SJCRH30 (cell line): ENCODE results near the gene TNRC18. TPM values are rescaled to one million over a fixed set of nuclear protein-coding genes. Genes with fewer than 3 reads are reported as not detected.

ENCODE experiments used
- DNase-seq, 2 experiments: peaks; one replicate each; pipeline ENCODE4 v3.0.0-alpha.2; 2015 to 2020
- H3K27ac ChIP-seq: fragments of 250-450 bp; sonication (Bioruptor Pico); 2 replicates; pipeline ENCODE4 v1.5.1; 2020; ENCODE audit warnings: mild to moderate bottlenecking, moderate library complexity
- H3K27me3 ChIP-seq: fragments of 250-450 bp; sonication (Bioruptor Pico); 2 replicates; pipeline ENCODE4 v1.5.1; 2020; ENCODE audit warnings: mild to moderate bottlenecking, moderate library complexity
- H3K36me3 ChIP-seq: fragments of 250-450 bp; sonication (Bioruptor Pico); 2 replicates; pipeline ENCODE4 v1.5.1; 2020; ENCODE audit warnings: mild to moderate bottlenecking, moderate library complexity
- H3K4me1 ChIP-seq: fragments of 250-450 bp; sonication (Bioruptor Pico); 2 replicates; pipeline ENCODE4 v1.5.1; 2020; ENCODE audit warnings: mild to moderate bottlenecking, moderate library complexity
- H3K4me3 ChIP-seq: fragments of 250-450 bp; sonication (Bioruptor Pico); 2 replicates; pipeline ENCODE4 v1.5.1; 2020; ENCODE audit warnings: mild to moderate bottlenecking, moderate library complexity
- H3K9me3 ChIP-seq: fragments of 250-450 bp; sonication (Bioruptor Pico); replicated peaks from 2 replicates; pipeline ENCODE4 v1.5.1; 2020; ENCODE audit warnings: mild to moderate bottlenecking, moderate library complexity
- total RNA-seq: library from RNA; depleted of rRNA; stranded (reverse); fragments of >200 nt; shearing (Covaris generic); gene quantifications from 2 replicates; pipeline ENCODE4 v1.2.3, GENCODE V29; 2014

TNRC18 gene
- total RNA-seq, 1 experiment from 2014 or later = 31.1 TPM

DNA sequence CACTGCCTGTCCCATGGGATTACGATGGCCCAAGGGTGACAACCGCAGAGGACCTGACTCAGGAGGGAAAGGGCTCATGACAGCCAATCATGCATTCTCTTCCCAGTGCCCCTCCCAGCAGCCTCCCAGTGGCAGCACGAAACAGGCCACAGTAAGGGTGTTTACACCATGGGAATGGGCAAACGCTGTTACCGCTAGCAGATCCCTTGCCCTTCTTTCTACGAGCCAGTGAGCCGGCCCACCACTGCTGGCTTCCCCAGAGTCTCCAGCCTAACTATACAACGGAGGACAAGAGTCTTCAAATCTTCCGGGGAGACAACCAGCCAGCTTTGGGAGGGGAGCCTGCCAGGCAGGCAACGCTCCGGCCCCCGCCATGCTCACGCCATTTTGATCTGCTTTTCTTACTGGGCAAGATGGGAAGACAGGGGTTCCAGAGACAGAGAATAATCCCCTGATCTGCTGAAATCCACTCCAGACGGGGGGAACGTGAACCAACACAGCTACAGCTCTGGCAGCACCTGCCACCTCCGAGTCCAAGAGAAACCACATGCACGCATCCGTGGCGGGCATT, 71.1 kb downstream of the TNRC18 start:
- no peak overlapping the region for H3K27ac ChIP-seq
- H3K27me3 ChIP-seq = no peaks in the 10 kb centered on the region
- H3K36me3 ChIP-seq = peaks cover 24% of the 10 kb centered on the region
- no peak for DNase-seq
- H3K4me1 ChIP-seq = no peaks in the 10 kb centered on the region
- H3K4me3 ChIP-seq = no peak overlapping the region
- no peaks in the 10 kb centered on the region for H3K9me3 ChIP-seq

DNA sequence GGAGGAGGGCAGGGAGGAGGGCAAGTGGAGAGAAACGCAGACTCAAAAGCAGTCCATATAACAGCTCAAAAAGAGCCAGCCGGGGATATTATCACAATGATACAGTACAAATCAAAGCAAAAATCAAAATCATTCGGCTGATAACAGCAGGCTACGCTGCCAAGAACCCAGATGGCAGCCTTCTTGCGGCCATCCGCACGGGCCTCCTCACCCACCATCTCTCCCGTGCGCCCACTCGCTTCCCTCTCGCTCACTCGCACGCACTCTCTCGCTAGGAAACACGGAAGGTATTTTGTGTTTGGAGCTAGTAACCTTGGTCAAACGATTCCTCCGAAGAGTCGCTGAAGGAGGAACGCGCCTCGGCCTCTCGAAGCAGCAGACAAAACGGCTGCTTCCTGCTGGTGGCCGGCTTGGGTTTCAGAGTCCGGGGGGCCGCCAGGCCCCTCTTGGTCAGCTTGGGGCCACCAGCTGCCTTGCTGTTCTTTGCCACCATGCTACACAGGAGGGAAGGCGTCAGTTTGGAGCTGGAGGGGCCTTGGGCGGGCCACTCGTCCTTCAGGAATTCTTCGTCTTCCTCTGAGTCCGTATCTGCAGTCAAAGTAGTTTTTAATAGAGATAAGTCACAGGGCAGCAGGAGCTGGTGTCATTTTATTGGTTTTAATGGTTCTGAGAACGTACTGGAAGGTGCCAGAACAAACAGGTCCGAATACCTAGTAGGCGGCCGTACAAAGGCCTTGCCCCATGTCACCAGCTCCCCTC, 71.9 kb downstream of the TNRC18 start:
- H3K4me1 ChIP-seq = no peaks in the 10 kb centered on the region
- H3K4me3 ChIP-seq = no peak overlapping the region
- H3K9me3 ChIP-seq = no peaks in the 10 kb centered on the region
- H3K36me3 ChIP-seq = peaks cover 20% of the 10 kb centered on the region
- no peaks in the 10 kb centered on the region for H3K27me3 ChIP-seq
- H3K27ac ChIP-seq = no peak overlapping the region
- DNase-seq = no peak

DNA sequence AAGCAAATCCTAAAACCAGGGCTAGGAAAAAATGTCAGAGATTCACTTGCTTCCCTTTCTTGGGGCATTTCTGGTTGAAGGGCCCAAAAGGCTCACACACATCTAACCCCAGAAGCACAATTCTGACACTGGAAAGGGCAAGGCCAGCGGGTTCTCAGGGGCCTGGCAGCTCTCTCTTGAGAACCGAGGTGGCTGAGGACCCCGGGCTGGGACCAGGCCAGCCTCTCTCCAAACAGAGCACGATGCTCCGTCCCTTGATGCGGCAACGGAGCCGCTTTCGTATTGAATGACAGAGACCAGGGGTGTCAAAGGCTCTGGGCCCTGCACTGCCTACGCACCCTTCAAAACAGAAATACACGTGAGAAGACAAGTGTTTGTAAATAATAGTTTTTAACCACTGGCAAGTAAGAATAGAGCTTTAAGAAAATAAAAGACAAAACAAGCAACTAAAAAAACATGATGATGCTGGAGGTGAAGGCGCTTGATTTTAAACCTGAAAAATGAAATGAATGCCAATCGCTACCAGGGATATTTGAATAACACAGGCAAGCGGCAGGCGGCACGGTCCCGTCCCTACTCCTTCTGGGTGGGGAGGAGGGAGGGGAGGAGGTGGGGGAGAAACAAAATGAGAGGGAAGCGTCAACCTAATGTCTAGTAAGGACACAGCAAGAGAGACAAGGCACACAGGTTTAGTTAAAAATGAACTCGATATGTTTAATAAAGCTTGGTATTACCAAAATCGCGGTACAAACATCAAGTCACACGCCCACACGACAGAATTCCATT, 72.8 kb downstream of the TNRC18 start:
- no peaks in the 10 kb centered on the region for H3K9me3 ChIP-seq
- no peaks in the 10 kb centered on the region for H3K4me1 ChIP-seq
- no peak for DNase-seq
- H3K27me3 ChIP-seq = no peaks in the 10 kb centered on the region
- no peak overlapping the region for H3K27ac ChIP-seq
- H3K4me3 ChIP-seq = no peak overlapping the region
- peaks cover 17% of the 10 kb centered on the region for H3K36me3 ChIP-seq

DNA sequence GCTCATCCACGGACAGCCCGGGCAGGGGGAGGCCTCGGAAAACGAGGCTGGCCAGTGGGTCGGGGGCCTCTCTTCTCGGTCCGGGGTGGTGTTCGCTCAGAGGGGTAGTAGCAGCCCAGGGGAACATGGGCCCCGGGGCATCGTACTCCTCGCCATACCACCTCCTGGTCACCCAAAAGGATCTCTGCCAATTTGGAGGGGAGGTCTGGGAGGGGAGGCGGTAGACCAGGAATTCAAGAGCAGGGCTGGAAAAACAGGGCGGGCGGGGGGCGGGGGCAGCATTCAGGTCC, 73.5 kb downstream of the TNRC18 start:
- no peaks in the 10 kb centered on the region for H3K27me3 ChIP-seq
- no peaks in the 10 kb centered on the region for H3K4me1 ChIP-seq
- H3K27ac ChIP-seq = no peak overlapping the region
- DNase-seq = no peak
- H3K36me3 ChIP-seq = peaks cover 18% of the 10 kb centered on the region
- H3K4me3 ChIP-seq = no peak overlapping the region
- no peaks in the 10 kb centered on the region for H3K9me3 ChIP-seq

DNA sequence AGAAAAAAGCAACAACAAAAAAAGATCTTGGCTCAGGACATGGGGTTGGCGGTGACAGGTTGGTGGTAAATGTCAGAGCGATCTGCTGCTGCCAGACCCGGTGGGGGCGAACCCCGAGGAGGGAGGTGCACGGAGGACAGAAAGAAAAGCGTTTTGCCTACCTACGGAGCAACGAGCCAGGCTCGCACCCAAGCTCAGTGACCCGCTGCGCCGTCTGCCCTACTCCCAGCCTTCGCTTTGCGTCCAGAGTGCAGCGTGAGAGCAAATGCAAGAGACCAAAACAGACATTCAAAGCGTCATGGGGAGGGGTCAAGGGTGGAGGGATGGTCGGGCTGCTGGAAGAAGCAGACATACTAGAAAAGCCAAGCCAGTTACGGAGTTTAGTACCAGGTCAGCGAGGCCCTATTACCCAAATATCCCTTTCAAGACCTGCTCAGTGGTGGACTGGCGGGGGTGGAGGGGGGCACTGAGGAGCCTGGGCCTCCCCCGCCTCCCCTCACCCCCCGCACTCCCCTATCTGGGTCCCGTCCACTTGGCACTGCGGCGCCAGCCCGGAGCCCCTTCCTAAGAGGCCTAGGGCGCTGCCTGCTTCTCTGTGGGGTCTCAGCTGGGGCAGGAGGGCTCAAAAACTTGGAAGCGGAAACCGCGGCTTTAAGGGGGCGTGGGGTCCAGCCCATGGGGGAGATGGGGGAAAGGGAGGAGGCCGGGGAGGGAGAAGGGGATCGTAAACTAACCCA, 74.0 kb downstream of the TNRC18 start:
- Histone ChIP-seq H3K27me3 (no peaks in the 10 kb centered on the region), H3K27ac (no peak overlapping the region), H3K36me3 (peaks cover 23% of the 10 kb centered on the region), H3K9me3 (no peaks in the 10 kb centered on the region), H3K4me3 (no peak overlapping the region), H3K4me1 (no peaks in the 10 kb centered on the region)
- no peak for DNase-seq

DNA sequence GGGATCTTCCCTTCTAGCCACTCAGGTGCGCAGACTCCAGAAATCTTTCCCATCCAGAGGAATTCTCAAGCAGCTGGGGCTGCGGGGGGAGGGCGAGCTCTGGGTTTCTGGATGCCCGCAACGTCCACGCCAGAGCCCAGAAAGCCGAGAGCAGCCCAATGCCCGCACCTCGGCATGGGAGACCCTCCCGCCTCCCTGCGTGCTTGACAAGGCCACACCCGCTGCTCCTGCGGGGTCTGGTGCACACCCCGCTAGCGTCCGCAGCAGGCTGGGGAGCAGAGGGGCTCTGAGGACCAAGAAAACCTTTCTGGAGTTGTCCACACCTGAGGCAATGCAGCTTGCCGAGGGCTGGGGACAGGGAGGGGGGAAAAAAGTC, 74.6 kb downstream of the TNRC18 start:
- no peak overlapping the region for H3K4me3 ChIP-seq
- peaks cover 3% of the 10 kb centered on the region; the same call in 1 of the 2 replicates for H3K9me3 ChIP-seq
- H3K36me3 ChIP-seq = peaks cover 30% of the 10 kb centered on the region
- no peak for DNase-seq
- H3K27me3 ChIP-seq = no peaks in the 10 kb centered on the region
- H3K4me1 ChIP-seq = no peaks in the 10 kb centered on the region
- no peak overlapping the region for H3K27ac ChIP-seq

DNA sequence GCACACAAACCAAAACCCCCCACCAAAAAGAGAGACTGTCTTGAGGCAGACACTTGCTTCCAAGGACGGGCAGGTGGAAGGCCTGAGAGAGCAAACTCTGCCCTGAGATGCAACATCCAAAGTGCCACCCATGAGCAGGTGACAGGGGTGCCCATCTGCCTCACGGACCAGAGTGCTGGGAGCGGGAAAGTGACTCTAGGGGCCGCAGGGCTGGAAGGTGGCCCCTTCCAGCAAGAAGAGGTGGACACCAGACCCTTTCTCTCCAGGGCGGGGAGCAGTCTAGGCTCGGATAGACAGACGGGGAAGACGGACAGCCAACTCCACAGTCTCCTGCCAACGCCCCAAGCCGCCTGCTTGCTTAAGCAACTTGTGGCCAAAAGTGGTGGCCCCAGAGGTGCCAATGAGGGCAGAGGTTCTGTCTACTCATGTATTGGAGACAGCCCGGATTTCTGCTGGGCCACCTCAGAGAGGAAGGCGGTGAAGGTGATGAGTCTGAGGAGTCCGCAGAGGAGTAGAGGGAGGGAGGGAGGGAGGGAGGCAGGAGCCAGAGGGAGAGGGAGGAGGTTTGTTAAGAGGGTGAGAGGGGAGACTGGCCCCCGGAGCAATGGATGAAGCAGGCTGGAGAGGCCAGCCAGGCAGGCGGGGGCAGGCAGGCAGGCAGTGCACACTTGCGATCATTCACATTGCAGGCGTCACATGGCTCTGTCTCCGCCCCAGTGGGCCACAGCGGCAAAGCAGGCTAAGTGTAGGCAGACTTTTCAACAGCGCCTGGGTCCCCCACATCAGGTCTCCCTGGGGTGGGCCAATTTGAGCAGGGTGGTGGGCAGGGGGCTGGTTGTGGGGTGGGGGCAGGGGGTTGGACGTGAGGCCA, 75.3 kb downstream of the TNRC18 start:
- Histone ChIP-seq H3K27me3 (no peaks in the 10 kb centered on the region), H3K36me3 (peaks cover 36% of the 10 kb centered on the region), H3K27ac (no peak overlapping the region), H3K4me1 (no peaks in the 10 kb centered on the region), H3K4me3 (no peak overlapping the region), H3K9me3 (peaks cover 10% of the 10 kb centered on the region; the same call in 1 of the 2 replicates)
- no peak for DNase-seq

DNA sequence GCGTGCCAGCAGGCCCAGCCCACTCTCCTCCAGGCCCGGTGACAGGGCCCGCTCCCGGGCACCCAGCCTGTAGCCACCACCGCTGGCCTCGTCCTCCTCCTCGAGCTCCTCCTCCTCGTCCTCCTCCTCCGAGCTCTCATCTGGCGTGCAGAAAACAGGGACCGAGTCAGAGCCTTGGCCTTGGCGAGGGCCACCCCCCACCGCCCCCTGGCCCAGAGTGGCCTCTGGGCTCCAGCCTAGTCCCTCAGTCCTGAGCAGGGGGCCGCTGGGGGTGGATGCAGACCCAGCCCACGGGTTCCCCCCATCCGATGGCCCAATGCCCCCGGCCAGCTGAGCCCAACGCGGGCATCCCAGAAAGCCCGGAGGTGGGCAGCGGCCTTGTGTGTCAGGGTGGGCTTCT, 78.0 kb downstream of the TNRC18 start:
- Histone ChIP-seq H3K27me3 (no peaks in the 10 kb centered on the region), H3K36me3 (peaks cover 33% of the 10 kb centered on the region), H3K4me3 (no peak overlapping the region), H3K27ac (no peak overlapping the region), H3K9me3 (peaks cover 14% of the 10 kb centered on the region; the same call in 1 of the 2 replicates), H3K4me1 (no peaks in the 10 kb centered on the region)
- DNase-seq = no peak

DNA sequence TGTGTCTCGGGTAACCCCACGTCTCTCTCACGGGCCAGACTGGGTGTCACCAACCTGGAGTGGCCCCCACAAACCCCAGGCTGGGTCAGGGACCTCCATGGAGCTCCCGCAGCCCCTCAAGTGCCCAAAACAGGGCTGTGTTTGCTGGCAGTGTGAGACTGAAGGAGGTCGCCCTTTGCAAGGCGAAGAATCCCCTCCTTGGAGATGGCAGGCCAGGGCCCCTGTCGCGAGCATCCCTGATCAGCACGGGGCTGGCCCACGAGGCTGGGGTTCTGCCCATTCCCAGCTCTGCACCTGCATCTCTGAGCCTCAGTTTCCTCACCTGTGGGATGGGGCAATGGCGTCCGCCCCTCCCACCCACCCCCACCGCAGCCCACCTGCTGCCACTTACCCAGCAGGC, 78.5 kb downstream of the TNRC18 start:
- H3K36me3 ChIP-seq = peaks cover 32% of the 10 kb centered on the region
- no peak for DNase-seq
- no peak overlapping the region for H3K4me3 ChIP-seq
- peaks cover 14% of the 10 kb centered on the region; the same call in 1 of the 2 replicates for H3K9me3 ChIP-seq
- H3K4me1 ChIP-seq = no peaks in the 10 kb centered on the region
- no peaks in the 10 kb centered on the region for H3K27me3 ChIP-seq
- no peak overlapping the region for H3K27ac ChIP-seq

DNA sequence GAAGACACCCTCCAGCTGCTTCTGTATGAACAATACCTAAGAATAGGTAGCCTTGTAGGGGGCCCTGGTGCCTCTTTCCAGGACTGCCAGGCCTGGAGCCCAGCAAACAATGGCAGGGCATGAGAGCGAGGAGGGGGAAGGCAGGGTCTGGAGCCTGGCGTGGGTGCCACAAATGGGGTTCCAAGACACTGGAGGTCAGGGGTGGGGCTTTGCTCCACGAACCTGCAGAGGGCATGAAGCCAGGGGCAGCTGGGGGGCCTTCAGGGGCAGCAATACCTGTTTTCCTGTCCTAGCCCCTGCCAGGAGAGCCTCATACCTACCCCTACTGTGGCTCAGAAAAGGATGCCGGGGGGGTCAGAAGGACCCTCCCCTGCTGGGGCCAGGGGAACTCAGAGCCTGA, 79.3 kb downstream of the TNRC18 start:
- Histone ChIP-seq H3K36me3 (peaks cover 39% of the 10 kb centered on the region), H3K4me3 (no peak overlapping the region), H3K27me3 (no peaks in the 10 kb centered on the region), H3K9me3 (peaks cover 14% of the 10 kb centered on the region; the same call in 1 of the 2 replicates), H3K27ac (no peak overlapping the region), H3K4me1 (no peaks in the 10 kb centered on the region)
- DNase-seq = no peak

DNA sequence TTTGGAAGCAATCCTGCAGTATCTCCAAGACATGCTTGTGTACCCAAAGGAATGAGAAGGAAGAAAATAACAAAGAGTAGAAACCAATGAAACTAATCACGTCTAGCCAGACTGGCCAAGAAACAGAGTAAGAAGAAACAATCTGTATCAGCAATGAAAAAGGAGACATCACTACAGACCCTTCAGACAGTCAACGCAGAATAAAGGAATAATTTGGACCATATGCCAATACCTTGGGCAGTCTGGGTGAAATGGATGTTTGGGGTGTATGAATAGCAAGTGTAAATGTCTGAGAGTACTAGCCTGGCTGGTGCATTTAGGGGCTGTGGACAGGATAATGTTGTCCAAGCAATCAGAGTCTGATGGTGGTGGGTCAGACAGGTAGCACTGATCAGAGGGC, 79.8 kb downstream of the TNRC18 start:
- Histone ChIP-seq H3K36me3 (peaks cover 42% of the 10 kb centered on the region), H3K27ac (no peak overlapping the region), H3K4me1 (no peaks in the 10 kb centered on the region), H3K9me3 (peaks cover 14% of the 10 kb centered on the region; the same call in 1 of the 2 replicates), H3K27me3 (no peaks in the 10 kb centered on the region), H3K4me3 (no peak overlapping the region)
- no peak for DNase-seq

DNA sequence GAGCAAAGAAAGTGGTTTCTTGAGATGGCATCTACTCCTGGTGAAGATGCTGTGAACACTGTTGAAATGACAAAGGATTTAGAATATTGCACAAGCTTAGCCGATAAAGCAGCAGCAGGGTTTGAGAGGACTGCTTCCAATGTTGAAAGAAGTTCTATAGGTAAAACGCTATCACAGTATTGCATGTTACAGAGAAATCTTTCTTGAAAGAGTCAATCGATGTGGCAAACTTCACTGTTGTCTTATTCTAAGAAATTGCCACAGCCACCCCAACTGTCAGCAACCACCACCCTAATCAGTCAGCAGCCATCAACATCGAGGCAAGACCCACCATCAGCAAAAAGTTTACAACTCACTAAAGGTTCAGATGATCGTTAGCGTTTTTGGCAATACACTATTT, 81.0 kb downstream of the TNRC18 start:
- Histone ChIP-seq H3K27me3 (no peaks in the 10 kb centered on the region), H3K4me3 (no peak overlapping the region), H3K4me1 (no peaks in the 10 kb centered on the region), H3K9me3 (peaks cover 14% of the 10 kb centered on the region), H3K27ac (no peak overlapping the region), H3K36me3 (peaks cover 45% of the 10 kb centered on the region)
- no peak for DNase-seq

DNA sequence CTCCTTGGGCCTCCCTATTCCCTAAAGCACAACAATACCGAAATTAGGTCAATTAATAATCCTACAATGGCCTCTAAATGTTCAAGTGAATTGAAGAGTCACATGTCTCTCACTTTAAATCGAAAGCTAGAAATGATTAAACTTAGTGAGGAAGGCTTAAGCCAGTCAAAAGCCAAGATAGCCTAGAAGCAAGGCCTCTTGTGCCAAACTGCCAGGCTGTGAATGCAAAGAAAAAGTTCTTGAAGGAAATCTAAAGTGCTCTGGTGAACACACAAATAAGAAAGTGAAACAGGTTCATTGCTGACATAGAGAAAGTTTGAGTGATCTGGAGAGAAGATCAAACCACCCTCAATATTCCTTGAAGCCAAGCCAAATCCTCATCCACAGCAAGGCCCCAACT, 83.7 kb downstream of the TNRC18 start:
- DNase-seq = no peak
- no peak overlapping the region for H3K27ac ChIP-seq
- peaks cover 14% of the 10 kb centered on the region for H3K9me3 ChIP-seq
- H3K27me3 ChIP-seq = no peaks in the 10 kb centered on the region
- H3K4me3 ChIP-seq = no peak overlapping the region
- no peaks in the 10 kb centered on the region for H3K4me1 ChIP-seq
- H3K36me3 ChIP-seq = peaks cover 56% of the 10 kb centered on the region

DNA sequence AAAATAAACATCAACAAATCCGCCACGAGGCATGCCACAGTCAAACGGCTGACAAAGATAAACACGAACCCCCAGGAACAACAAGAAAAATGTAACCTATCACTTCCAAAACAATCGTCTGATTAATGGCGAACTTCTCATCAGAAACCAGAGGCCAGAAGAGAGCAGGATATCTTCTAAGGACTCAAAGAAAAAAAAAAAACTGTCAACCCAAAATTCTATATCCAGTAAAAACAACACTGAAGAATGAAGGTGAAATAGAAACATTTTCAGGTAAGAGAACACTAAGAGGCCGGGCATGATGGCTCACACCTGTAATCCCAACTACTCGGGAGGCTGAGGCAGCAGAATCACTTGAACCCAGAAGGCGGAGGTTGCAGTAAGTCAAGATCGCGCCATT, 86.6 kb downstream of the TNRC18 start:
- DNase-seq = no peak
- Histone ChIP-seq H3K9me3 (no peaks in the 10 kb centered on the region; the same call in 1 of the 2 replicates), H3K36me3 (peaks cover 30% of the 10 kb centered on the region), H3K27ac (no peak overlapping the region), H3K27me3 (no peaks in the 10 kb centered on the region), H3K4me1 (no peaks in the 10 kb centered on the region), H3K4me3 (no peak overlapping the region)
